LNCaP clone FGC (cell line): Measurements from ENCODE around the gene ANP32E.
"Not testable (repeated sequence)": the region's sequence is repeated elsewhere in the genome, so short reads cannot be mapped to it uniquely, and the experiment has no call there.

ENCODE experiments used
- DNase-seq: peaks from one replicate; pipeline ENCODE4 v3.0.0-alpha.2; 2011; ENCODE audit warnings: low read depth
- H3K4me3 ChIP-seq: 2 replicates; pipeline ENCODE4 v1.5.1; 2011; ENCODE audit warnings: mild to moderate bottlenecking, low read depth, low read length, control low read depth
- TF ChIP-seq, protein P1 (sequence below): IDR thresholded peaks from 2 replicates; pipeline ENCODE4 v1.5.1; 2012; ENCODE audit warnings: mild to moderate bottlenecking; ENCODE audit not compliant: control insufficient read depth, insufficient read depth; ENCODE audit errors: extremely low read depth

Gene ANP32E

GRCh38 chr1:150186789-150187559 lies 48.9 kb downstream of the ANP32E start:
- no peak overlapping the region for H3K4me3 ChIP-seq
- DNase-seq, result peak; percentile 22
- TF ChIP-seq, protein P1, sequence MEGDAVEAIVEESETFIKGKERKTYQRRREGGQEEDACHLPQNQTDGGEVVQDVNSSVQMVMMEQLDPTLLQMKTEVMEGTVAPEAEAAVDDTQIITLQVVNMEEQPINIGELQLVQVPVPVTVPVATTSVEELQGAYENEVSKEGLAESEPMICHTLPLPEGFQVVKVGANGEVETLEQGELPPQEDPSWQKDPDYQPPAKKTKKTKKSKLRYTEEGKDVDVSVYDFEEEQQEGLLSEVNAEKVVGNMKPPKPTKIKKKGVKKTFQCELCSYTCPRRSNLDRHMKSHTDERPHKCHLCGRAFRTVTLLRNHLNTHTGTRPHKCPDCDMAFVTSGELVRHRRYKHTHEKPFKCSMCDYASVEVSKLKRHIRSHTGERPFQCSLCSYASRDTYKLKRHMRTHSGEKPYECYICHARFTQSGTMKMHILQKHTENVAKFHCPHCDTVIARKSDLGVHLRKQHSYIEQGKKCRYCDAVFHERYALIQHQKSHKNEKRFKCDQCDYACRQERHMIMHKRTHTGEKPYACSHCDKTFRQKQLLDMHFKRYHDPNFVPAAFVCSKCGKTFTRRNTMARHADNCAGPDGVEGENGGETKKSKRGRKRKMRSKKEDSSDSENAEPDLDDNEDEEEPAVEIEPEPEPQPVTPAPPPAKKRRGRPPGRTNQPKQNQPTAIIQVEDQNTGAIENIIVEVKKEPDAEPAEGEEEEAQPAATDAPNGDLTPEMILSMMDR, result peak; percentile 36; the same call in 1 of the 2 replicates

DNA sequence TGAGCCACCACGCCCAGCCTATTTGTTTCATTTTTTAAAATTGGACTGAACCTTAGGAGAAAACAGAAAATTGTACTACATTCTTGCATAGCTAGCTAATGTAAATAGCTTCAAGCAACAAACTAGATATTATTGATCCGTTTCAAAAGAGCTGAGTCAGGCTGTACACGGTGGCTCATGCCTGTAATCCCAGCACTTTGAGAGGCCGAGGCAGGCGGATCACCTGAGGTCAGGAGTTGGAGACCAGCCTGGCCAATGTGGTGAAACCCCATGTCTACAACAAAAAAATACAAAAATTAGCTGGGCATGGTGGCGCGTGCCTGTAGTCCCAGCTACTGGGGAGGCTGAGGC lies 49.5 kb downstream of the ANP32E start:
- not testable (repeated sequence) for H3K4me3 ChIP-seq, DNase-seq

DNA sequence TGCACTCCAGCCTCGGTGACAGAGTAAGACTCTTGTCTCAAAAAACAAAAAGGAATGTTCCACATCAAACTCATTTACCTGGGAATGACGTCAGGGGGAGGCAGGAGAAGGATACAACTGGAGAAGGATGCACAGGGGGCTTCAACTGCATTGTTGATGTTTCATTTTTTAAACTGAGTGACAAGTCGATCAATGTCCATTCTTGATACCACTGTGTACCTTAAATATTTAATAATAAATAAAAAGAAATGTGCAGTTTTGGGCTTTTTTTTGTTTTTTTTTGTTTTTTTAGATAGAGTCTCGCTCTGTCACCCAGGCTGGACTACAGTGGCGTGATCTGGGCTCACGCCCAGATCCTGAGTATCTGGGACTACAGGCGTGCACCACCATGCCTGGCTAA lies 50.4 kb downstream of the ANP32E start:
- no peak for DNase-seq
- H3K4me3 ChIP-seq, result no peak overlapping the region
- TF ChIP-seq, protein P1, result no peak

GRCh38 chr1:150183061-150183460 lies 52.9 kb downstream of the ANP32E start:
- no peak for DNase-seq
- no peak overlapping the region for H3K4me3 ChIP-seq
- TF ChIP-seq, protein P1, result no peak

DNA sequence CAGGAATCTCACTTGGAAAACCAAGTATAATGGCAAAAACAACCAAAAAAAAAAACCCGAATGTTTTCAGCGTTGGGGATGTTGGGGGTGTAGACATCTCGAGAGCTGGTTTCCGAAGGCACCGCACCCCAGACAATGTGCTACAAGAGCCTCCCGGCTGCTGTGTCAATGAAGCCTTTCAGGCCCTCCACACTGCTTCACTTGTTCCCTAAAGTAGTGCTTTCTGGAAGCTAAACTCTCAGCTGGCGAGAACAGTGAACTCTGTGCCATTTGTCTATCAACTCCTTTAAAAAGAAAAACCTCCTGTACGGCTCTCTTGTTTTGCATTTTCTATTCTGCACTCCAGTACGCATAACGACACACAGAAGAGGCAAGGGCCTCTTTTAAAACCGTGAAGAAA lies 53.7 kb downstream of the ANP32E start:
- TF ChIP-seq, protein P1, result no peak
- no peak overlapping the region for H3K4me3 ChIP-seq
- DNase-seq, result no peak

DNA sequence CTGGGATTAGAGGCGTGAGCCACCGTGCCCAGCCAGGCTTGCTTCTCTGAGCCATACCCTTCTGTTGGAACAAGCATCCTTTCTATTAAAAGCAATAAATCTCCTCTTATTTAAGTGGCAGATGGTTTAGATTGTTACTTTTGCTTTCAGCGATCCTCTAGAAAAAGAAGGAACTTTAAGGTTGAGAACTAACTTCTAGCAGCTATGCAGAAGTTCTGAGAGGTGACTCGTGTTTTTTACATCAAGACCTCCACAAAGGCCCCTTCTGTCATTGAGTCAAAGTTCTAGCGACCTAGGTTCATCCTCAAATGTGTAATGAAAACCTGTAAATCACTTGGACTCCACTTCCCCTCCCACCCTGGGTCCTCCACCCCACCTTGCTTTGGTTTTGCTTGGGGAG lies 55.4 kb downstream of the ANP32E start:
- no peak for DNase-seq
- no peak overlapping the region for H3K4me3 ChIP-seq
- TF ChIP-seq, protein P1, result no peak

DNA sequence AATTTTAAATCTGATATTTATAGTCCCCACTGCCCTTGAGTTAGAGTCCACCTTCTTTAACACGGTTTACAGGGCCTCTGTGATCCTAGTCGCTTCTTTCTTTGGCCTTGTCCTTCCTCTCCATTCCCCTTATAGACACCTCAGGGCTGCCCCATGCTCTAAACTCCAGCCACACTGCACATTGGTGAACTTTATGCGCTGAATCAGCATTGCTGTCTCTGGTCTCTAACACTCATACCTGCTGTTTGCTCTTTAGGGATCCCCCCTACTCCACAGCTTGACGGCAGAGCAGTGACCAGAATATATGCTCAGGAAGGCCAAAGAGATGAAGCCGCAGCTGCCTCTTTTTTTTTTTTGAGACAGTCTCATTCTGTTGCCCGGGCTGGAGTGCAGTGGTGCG lies 56.0 kb downstream of the ANP32E start:
- TF ChIP-seq, protein P1, result no peak
- DNase-seq, result no peak
- H3K4me3 ChIP-seq, result no peak overlapping the region
